ENCODE measurements around the gene PRKCH. TPM values are rescaled to one million over a fixed set of nuclear protein-coding genes. Genes with fewer than 3 reads are reported as not detected.

PRKCH gene
- total RNA-seq, 1 donor, result 3.3 TPM

DNA sequence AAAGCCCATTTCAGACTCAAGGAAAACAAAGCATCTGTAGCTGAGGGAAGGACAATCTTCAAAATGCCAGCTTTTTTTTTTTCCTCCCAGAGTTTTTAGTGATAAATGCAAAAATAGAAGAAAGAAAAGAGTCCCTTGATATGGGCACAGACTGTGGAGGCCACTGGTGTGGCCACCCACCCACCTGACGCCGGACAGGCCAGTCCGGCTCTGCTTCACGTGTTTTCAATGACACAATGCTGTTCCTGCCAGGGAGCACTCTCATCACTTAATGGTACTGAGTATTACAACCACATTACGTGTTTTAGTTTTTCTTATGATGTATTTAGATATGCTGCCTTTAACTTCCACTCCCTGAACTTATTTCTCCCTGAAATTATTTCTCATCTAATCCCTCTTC lies 218.3 kb downstream of the PRKCH start:
- Histone ChIP-seq H2AFZ (ENCODE audit: low read length) (no peak overlapping the region), H3K9me3 (ENCODE audit: low read depth, low read length) (no peaks in the 10 kb centered on the region), H3K4me3 (ENCODE audit: insufficient read depth, low read length) (no peak overlapping the region), H3K4me1 (ENCODE audit: insufficient read depth, low read length) (peaks cover 38% of the 10 kb centered on the region), H3K27ac (ENCODE audit: low read depth, low read length) (no peak overlapping the region), H4K20me1 (ENCODE audit: insufficient read depth, low read length) (no peaks in the 10 kb centered on the region), H3K27me3 (ENCODE audit: insufficient read depth, low read length) (no peaks in the 10 kb centered on the region), H3K79me2 (ENCODE audit: insufficient read depth, low read length) (no peaks in the 10 kb centered on the region), H3K36me3 (ENCODE audit: insufficient read depth, low read length) (no peaks in the 10 kb centered on the region), H3K4me2 (ENCODE audit: insufficient read depth, low read length) (no peak overlapping the region)
- TF ChIP-seq, protein P1, sequence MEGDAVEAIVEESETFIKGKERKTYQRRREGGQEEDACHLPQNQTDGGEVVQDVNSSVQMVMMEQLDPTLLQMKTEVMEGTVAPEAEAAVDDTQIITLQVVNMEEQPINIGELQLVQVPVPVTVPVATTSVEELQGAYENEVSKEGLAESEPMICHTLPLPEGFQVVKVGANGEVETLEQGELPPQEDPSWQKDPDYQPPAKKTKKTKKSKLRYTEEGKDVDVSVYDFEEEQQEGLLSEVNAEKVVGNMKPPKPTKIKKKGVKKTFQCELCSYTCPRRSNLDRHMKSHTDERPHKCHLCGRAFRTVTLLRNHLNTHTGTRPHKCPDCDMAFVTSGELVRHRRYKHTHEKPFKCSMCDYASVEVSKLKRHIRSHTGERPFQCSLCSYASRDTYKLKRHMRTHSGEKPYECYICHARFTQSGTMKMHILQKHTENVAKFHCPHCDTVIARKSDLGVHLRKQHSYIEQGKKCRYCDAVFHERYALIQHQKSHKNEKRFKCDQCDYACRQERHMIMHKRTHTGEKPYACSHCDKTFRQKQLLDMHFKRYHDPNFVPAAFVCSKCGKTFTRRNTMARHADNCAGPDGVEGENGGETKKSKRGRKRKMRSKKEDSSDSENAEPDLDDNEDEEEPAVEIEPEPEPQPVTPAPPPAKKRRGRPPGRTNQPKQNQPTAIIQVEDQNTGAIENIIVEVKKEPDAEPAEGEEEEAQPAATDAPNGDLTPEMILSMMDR (IDR thresholded peaks at IDR 0.05; ENCODE audit: extremely low read depth, low read depth, low read length), result no peak
- no peak for DNase-seq (ENCODE audit: insufficient read length, low spot score, missing footprints)

DNA sequence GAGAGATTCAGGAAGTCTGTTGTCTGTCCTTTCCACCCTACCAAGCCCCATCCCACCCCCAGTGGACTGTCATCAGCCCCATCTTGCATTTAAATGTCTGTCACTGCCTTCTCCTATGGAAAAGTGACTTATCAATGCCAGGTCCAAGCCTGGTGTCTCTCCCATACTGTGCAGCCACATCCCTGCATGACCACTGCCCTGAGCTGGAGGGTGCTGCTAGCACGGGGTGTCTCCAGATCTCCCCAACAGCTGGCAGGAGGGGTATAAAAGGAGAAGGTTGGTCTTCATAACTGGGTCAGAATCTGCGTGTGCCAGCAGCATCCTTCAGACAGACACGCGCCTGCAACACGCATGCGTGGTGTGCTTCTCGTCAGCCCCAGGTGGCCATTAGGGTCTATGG lies 219.6 kb downstream of the PRKCH start:
- DNase-seq (ENCODE audit: insufficient read length, low spot score, missing footprints), result peak; percentile 13
- Histone ChIP-seq H3K9me3 (ENCODE audit: low read depth, low read length) (no peaks in the 10 kb centered on the region), H3K79me2 (ENCODE audit: insufficient read depth, low read length) (no peaks in the 10 kb centered on the region), H3K4me1 (ENCODE audit: insufficient read depth, low read length) (peaks cover 35% of the 10 kb centered on the region), H3K36me3 (ENCODE audit: insufficient read depth, low read length) (no peaks in the 10 kb centered on the region), H3K27ac (ENCODE audit: low read depth, low read length) (no peak overlapping the region), H3K4me2 (ENCODE audit: insufficient read depth, low read length) (no peak overlapping the region), H4K20me1 (ENCODE audit: insufficient read depth, low read length) (no peaks in the 10 kb centered on the region), H2AFZ (ENCODE audit: low read length) (no peak overlapping the region), H3K4me3 (ENCODE audit: insufficient read depth, low read length) (no peak overlapping the region), H3K27me3 (ENCODE audit: insufficient read depth, low read length) (no peaks in the 10 kb centered on the region)
- TF ChIP-seq, protein P1 (IDR thresholded peaks at IDR 0.05; ENCODE audit: extremely low read depth, low read depth, low read length), result no peak

DNA sequence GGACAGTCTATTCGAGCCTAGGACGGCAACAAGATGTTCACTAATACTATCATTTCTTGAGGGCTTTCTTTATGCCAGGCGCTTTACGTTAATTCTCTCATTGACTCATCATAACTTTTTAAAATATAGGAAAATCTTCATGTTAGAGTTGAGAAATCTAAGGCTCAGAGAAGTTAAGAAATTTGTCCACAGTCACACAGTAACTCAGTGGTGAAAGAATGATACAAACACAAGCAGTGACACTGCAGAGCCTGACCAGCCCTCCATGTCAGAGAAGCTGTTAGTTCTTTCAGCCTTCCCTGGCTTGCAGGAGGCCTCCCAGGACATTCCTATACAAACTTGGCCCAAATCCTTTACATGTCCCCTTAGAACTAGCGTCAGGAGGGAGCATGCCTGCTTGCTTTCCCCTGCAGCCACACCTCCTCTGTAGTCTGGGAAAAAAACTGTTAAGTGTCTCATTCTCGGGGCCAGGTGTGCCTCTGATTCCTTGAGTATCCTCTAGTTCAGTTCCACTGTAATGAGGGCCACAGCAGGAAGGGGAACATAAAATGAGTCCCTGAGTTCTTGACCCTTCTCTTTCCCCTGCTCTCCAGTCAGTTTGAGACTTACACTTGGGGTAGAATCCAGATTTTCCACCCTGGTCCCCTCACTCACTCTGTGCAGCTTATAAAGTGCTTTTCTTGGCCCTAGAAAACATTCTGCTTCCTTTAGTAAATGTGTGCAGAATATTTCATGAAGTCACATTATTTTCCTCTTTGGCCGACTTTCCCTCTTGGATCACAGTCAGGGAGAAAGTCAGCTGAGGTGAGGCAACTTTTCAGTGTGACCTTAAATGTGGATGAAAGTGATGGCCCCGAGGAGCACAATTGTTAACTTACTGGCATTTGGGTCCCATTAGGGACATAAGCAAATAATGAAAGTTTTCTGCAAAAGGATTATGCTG lies 221.7 kb downstream of the PRKCH start:
- no peaks in the 10 kb centered on the region for H3K79me2 ChIP-seq (ENCODE audit: insufficient read depth, low read length)
- H3K4me2 ChIP-seq (ENCODE audit: insufficient read depth, low read length), result peak overlapping the region; percentile 13
- H3K27ac ChIP-seq (ENCODE audit: low read depth, low read length), result peak overlapping the region; percentile 75
- no peaks in the 10 kb centered on the region for H3K27me3 ChIP-seq (ENCODE audit: insufficient read depth, low read length)
- no peak overlapping the region for H3K4me3 ChIP-seq (ENCODE audit: insufficient read depth, low read length)
- H3K36me3 ChIP-seq (ENCODE audit: insufficient read depth, low read length), result no peaks in the 10 kb centered on the region
- TF ChIP-seq, protein P1 (IDR thresholded peaks at IDR 0.05; ENCODE audit: extremely low read depth, low read depth, low read length), result no peak
- H4K20me1 ChIP-seq (ENCODE audit: insufficient read depth, low read length), result no peaks in the 10 kb centered on the region
- peaks cover 30% of the 10 kb centered on the region for H3K4me1 ChIP-seq (ENCODE audit: insufficient read depth, low read length)
- H2AFZ ChIP-seq (ENCODE audit: low read length), result peak overlapping the region; percentile 6
- DNase-seq (ENCODE audit: insufficient read length, low spot score, missing footprints), result peak; percentile 31
- H3K9me3 ChIP-seq (ENCODE audit: low read depth, low read length), result no peaks in the 10 kb centered on the region

DNA sequence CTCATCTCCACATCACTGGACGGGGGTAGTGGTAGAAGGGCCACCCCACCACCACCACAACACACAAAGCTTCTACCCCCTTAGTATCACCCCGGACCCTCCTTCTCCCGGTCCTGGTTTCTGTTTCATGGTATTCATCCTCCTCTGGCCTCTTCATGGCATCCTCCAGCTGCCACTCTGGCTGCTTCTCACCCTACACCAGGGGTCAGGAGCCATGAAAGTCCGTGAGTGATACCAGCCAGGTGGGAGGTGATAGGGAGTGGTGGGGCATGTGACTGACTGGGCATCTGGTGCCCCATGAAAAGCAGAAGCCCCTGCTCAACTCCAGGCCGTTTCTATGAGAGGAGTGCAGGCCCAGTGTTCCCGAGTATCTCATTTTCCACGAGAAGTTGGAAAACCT lies 222.6 kb downstream of the PRKCH start:
- Histone ChIP-seq H3K4me2 (ENCODE audit: insufficient read depth, low read length) (no peak overlapping the region), H3K9me3 (ENCODE audit: low read depth, low read length) (no peaks in the 10 kb centered on the region), H3K27me3 (ENCODE audit: insufficient read depth, low read length) (no peaks in the 10 kb centered on the region), H4K20me1 (ENCODE audit: insufficient read depth, low read length) (no peaks in the 10 kb centered on the region), H3K79me2 (ENCODE audit: insufficient read depth, low read length) (no peaks in the 10 kb centered on the region), H3K4me1 (ENCODE audit: insufficient read depth, low read length) (peaks cover 31% of the 10 kb centered on the region), H2AFZ (ENCODE audit: low read length) (peak overlapping the region; percentile 6), H3K36me3 (ENCODE audit: insufficient read depth, low read length) (no peaks in the 10 kb centered on the region), H3K4me3 (ENCODE audit: insufficient read depth, low read length) (no peak overlapping the region), H3K27ac (ENCODE audit: low read depth, low read length) (peak overlapping the region; percentile 75)
- no peak for DNase-seq (ENCODE audit: insufficient read length, low spot score, missing footprints)
- TF ChIP-seq, protein P1 (IDR thresholded peaks at IDR 0.05; ENCODE audit: extremely low read depth, low read depth, low read length), result no peak
